HCEC 1CT (cell line): ENCODE data around the gene PRDM16.
"Not testable (repeated sequence)": the region's sequence is repeated elsewhere in the genome, so short reads cannot be mapped to it uniquely, and the experiment has no call there.

ENCODE experiments used
- DNase-seq: peaks from one replicate; pipeline ENCODE4 v3.0.0-alpha.2; 2017

The PRDM16 gene

DNA sequence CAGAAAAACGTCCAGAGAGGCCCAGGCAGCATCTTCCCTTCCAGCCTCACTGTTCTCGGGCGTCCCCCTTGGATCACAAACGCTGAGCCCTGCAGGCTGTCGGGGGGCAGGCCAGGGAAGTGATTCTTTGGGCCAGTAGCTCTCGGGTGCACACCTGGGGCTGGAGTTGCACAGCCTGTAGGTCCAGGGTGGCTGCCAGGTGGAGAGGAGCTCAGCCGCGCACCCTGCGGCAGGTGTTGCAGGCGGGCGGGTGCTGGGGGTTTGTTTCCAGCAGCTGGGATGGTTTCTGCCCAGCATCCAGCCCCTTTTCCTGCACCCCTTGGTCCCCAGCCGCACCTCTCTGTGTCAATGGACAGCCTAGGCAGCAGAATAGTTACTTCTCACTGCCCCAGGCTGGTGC, 15.7 kb downstream of the PRDM16 start:
- no peak for DNase-seq

DNA sequence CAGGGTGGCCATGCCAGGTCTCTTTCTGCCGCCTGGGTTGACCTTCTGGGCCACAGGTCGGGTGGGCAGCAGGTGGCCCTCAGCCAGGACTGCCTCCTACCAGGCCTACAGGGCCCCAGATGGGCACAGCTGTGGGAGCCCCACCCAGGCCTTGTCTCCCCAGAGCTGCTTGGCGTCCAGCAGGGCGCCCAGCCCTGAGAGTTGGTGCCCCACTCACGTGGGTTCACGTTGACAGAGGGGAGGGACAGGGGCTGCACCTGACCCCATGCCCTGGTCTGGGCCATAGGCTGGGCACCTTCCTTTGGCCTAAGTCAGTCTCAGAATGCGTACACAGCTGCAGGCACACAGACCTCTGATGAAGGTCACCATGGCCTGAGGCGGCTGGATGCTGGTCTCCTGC, 16.7 kb downstream of the PRDM16 start:
- no peak for DNase-seq

DNA sequence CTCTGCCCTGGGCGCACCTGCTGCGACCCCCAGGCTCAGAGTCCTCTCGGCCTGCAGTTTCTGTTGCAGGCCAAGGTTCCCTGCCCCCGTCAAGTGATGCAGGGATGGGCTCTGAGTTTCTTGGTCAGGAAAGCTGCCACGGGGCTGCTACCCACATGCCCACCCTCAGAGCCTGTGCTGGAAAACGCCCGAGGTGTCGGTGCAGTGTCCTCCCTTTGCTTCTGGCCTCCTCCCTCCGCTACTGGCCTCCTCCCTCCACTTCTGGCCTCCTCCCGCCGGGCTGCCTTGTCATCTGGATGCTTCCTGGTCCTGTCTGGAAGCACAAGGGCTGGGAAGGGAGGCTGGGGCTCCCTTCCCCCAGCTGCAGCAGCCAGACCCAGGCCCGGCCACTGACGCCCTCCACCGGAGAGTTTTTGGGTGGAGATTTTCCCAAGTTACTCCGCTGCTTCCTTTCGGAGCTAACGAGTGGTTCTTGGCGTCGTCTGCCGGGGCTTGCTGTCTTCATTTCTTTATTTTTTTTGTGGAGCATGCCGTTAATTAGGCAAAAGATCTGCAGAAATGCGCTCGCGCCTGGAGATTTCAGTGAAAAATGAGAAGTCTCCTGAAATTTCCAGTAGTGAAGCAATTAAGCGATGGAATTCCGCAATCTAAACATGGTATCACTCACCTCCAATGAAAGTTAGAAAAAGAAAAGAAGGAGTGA, 17.4 kb downstream of the PRDM16 start:
- no peak for DNase-seq

DNA sequence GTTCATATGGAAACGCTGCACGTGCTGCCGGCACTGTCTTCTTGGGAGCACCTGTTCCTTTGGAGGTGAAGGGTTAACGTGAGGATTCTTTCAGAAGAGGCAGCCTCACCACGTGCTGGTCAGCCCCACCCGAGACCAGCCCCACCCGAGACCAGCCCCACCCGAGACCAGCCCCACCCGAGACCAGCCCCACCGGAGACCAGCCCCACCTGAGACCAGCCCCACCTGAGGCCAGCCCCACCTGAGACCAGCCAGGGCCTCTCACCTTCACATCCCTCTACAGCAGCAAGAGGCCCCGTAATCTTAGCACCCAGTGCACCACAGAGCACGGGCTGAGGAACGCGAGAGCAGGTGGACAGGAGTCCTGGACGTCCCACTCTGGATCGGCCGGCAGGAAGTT, 18.0 kb downstream of the PRDM16 start:
- no peak for DNase-seq

DNA sequence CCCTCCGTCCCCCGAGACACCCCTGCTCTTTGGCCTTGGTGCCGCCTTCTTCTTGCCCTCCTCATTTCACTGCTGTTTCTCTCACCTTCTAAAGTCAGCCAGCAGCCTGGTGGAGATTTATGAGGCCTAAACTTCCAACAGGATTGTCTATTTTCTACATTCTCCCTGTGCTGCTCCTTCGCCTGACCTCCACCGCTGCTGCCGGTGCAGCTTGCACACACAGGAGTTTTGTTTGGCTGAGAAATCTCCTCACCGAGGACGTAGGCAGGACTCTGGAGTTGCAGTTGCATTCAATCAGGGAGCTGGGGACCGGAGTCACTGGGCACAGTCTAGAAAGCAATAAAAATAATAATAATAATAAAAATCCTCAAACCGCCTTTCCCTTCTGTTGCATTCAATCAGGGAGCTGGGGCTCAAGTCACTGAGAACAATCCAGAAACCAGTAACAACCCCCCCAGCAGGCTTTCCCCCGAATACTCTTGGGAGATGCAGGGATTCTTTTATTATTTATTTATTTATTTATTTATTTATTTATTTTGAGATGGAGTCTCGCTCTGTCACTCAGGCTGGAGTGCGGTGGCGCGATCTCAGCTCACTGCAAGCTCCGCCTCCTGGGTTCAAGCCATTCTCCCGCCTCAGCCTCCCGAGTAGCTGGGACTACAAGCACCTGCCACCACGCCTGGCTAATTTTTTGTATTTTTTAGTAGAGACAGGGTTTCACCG, 19.1 kb downstream of the PRDM16 start:
- DNase-seq, result not testable (repeated sequence)

DNA sequence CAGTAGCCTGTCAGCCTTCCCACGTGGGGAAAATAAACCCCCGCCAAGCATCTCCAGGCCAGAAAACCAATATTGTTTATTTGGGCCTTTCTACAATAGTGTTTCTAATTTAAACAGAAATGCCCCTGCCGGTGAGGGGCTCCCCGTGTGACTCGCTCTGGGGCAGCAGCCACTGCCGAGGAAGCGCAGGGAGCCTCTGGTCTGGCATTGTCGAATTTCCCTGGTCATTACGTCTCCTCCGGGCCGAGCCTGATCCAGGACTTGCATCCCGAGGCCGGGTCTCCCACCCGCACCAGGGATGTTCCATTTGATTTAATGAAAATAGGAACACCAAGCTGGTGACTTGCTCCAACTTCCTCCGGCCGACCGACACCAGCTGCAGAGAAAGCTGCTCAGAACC, 20.5 kb downstream of the PRDM16 start:
- DNase-seq, result no peak

DNA sequence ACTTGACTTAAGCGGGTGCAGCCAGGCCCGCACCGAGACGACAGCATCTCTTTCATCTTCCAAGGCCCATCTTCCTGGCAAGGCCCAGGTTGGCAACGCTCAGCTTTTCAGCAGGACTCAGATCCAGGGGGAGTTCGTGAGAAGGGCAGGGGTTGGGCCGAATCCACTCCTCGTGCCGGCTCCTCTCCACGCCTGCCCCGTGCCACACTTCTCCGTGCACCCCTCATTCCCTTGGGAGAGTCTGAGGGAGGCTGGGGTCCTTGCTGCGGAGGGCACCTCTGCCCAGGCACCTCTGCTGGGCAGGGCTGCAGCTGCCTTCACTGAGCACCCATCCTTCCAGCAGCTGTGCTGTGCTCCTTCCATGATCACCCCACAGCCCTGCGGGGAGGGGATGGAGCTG, 22.3 kb downstream of the PRDM16 start:
- no peak for DNase-seq

DNA sequence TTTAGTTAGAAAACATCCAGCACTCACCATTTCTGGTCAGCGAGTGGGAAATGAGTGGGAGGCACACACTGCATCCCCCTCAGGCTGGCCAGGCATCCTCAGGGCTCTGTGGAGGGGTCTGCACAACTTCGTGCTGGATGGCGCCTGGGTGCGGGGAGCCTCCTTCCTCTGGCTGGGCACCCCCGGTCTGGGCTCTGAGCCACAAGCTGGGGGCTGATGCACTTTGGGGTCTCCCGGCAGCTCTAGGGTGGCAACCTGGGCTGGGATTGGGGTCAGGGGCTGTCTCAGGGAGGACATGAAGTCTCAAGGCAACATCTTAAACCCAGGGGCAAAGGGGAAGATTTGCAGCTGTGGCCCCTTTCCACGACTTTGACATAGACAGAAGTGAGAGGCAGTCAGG, 23.5 kb downstream of the PRDM16 start:
- DNase-seq, result no peak

DNA sequence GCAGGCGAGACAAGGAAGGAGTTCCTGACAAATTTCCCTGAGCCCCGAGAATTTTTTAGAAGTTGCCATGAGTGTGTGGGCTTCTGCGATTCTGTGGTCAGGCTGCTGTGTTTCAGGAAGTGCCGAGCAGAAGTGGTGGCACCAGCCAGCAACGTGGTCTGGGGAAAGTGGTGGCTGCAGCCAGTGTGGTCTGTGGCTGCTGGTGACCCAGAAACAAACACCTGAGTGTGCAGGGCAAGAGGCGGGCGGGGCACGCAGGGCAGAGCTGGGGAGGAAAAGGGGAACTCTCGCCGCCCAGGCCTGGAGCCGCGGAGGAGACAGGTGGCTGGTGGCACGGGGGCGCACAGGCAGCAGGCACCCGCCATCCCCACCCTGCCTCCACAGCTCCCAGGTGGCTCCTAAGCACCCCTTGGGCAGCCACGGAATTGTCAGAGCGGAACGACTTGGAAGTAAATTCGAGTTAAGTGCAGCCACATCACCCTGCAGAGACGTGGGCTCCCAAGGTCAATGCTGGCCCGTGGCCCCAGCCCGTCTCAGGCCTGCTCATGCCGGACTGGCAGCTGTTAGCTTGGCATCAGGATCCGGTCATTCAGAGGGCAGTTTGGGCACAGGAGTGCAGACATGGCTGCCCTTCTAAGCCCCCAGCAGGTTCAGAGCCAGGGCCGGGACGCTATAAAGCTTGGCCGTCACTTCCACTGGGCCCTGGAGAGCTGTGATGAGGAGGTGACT, 25.1 kb downstream of the PRDM16 start:
- no peak for DNase-seq

DNA sequence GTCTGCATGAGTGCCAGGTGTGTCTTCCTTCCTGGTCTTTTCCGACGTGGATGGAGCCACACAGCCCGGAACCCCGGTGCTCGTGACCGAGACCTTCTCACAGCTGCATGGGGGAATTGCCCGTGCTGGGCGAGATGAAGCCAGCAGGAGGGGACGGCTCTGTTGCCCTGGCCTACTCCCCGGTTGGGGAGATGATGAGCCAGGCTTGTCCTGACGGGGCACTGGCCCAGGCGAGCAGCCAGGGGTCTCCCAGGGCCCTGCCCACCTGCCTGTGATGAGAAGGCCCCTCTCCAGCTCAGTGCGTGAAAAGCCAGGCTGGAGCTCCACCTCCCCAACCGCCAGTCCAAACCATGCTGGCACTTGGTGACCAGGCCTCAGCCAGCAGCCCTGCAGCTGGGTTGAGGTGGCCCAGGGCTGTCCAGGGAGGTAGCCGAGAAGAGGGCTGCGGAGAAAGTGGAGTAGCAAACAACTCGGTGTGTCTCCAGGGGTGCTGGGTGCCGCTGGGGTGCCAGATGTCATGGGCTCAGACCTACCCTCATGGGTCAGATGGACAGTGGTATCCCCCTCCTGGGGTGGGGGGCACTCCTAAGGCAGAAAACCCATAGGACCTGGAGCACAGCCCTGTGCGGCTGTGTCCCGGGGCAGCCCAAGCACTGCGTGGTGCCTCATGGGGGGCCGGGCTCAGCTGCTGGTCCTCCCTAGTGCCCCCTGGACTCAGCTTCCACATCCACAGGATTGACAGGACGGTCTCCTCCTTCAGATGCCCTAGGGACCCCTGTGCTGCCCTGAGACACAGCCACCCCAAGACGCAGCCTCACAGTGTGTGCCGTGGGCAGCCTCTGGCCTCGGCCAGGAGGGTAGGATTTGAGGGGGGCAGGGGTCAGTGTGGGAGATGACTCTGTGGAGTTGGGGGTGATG, 26.1 kb downstream of the PRDM16 start:
- DNase-seq, result no peak

DNA sequence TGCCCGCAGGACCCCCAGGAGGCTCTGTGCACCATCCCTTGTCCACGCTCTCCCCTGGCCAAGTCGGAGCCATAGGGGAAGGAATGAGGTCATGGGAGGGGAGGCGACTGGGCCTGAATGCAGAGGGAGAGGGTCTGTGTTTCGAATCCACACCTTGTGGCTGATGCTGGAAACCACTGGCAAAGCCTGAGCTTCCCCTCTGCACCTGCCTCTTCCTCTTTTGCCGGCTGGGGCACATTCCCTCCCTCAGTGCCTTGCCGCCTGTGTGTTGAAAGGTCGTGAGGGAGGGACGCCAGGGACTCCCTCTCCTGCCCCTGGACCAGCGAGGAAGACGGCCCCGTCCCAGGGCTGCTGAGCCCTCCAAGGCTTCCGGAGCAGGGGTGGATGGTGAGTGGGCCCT, 27.3 kb downstream of the PRDM16 start:
- no peak for DNase-seq

DNA sequence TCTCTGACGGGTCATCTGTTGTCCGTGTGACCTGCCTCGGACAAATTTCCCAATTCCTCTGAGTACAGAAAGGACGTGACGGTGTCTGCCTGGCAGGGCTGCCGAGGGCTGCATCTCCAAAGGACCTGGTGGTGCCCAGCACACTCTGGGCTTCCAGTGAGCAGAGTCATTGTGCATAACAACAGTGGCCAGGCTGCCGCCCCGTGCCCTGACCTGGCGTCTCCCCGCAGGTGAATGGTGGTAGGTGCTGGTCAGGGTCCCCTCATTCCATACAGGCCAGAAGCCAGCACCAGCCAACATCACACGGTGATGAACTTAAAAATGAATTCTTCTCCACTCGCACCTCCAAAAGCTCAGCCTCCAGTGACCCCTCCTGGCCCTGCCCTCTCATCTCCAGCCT, 28.2 kb downstream of the PRDM16 start:
- no peak for DNase-seq

DNA sequence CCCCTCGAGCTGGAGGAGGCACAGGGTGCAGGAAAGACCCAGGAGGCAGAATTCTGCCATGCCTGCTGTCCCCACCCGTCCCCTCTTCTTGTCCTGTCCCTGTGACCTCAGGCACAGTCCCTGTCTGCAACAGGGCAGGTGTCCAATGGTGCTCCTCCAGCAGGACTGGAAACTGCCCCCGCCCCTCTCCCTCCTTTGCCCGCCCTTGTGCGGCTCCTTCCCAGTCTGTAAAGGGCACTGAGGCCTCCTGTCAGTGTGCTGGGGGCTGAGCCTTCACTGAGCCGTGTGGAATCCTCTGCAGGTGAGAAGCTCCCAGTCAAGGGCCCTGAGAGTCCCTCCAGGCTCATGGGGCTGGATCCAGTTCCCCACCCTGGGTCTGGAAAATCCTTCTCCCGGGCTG, 28.9 kb downstream of the PRDM16 start:
- no peak for DNase-seq

DNA sequence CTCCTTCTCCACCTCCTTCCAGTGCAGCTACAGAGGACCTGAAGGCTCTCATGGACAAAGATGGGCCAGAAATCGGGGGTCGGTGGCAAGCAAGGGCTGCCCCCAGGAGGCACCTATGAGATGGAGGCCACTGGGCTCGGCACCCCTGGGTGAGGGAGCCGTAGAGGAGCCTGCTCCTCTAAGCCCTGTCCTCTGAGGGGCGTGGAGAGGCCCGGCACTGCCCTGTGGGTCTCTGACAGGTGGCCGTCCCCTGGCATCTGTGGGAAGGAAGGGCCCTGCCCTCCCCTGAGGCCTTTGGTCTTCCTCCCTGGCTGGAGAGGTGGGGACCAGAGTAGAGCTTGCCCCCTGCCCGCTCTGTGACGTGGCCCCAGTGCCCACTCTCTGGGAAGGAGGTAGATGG, 30.9 kb downstream of the PRDM16 start:
- no peak for DNase-seq

DNA sequence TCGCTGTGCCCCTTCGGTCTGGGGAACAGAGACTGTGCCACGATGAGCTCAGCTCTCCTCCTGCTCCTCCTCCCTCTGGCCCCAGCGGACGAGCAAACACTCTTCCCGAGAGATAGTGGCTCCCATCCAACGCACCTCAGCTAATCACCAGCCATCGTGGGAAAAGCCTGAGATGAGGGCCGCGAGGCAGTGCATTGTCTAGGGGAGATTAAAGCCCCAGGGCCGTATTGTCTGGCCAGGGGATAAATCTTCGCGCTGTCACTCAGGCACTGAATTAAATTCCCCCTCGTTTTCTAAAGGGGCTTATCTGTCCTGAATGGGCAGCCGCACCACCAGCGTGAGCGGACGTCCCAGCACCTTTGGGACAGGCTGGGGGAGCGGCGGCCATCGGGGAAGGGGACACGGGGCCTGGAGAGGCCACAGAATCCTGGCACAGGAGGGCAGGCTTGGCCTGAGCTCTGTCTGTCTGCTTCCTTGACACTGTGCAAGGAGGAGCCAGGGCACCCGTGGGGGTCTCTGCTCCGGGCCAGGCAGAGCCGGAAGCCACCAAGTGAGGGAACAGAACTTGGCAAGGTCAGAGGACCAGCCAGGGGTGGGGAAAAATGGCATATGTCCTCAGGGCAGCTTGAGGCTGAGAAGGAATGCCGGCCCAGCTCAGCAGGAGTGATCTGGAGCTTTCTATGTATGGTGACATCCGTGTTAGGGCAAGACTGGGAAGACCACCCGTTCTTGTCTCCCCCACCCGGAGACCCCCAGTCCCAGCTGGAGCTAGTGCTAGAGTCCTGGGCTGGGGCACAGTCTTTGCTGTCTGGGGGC, 32.3 kb downstream of the PRDM16 start:
- no peak for DNase-seq

DNA sequence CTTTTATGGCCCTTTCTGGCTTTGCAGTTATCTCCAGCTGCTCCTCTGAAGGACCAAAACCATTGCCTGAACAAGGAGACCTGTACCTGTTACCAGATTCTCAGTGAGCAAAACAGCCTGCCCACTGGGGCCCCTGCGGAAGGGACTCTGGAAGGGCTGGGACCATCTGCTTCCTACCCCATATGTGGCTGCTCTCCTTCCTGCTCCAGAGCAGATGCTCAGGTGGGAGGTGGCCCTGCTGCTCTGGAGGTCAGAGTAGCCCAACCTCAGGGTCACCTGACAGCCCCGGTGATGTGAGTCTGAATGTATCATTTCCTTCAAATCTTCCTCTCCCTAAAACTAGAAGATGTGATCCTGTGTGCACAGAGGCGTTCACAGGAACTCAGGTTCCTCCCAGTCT, 33.6 kb downstream of the PRDM16 start:
- no peak for DNase-seq

DNA sequence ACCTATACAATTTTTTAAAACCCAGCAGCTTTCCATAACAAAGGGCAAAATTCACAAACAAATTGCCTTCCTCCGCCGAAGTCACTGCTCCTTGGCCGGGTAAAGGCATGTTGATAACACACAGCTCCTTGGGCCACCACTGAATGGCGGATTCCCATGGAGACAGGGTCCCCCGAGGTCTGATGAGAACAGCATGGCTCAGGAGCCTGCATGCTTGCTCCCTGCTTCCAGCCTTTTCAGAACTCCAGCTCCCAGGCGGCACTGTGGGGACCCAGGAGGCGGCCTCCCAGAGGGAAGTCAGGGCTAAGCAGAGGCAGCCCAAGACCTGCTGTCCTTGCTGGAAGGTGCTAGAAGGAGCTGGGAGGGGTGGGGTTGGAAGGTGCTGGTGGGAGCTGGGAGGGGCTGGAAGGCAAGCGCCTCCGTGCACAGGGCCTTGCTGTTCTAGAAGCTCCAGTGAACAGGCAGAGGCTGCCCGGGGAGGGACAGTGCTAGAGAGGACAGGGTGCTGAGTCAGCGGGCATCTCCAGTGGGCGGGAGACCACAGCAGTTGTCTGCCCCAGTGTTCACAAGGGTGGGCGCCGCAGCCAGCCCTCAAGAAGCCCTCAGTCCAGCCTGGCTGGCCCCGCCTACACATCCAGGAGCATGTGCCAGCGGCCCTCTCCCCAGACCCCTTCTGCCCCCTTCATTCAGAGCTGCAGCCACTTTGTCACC, 35.1 kb downstream of the PRDM16 start:
- no peak for DNase-seq

DNA sequence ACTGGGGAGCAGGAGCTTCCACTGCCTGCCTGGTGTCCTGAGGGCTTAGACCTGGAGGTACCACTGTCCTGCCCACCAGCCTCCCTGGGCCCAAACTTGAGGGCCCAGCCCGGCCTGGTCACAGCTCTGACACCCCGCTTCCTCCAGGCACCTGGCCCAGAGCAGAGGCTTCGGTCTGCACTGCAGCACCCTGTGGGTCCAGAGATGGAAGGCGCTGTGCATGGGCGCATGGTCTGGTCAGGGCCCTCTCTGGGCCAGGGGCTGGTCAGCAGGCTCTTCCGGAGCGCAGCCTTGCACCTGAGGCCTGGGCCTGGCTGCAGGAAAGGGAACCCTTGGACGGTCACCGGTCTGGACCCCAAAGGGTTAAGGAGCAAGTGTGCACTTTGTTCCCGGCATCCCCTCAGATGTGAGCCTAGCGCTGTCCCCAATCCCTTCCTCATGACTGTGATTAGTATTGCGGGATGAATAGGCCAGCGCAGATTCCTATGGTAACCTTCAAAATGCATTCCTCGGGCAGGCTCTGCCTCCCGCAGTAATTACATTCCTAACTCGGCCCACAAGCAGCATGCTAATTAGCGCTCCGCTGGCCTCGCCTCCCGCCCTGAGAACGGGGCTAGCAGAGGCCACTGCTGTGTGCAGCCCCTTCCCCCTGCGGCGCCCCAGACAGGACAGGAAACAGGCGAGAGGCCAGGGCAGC, 36.3 kb downstream of the PRDM16 start:
- no peak for DNase-seq

DNA sequence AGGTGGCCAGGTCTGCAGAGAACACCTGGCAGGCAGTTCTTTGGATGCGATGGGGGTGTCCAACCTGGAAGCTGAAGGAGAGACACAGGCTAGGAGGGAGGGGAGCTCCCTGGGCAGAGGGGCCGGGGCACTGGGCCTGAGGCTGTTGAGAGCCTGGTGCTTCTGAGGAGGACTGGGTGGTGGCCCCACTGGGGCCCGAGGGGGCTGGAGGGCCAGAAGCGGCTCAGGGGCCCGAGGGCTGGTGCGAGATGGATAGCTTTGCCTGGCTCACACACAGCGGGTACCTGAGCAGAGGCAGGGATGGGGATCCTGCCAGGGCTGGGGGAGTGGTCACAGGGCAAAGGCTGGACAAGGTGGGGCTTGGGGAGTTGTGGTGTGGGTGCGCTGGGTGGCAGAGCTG, 37.2 kb downstream of the PRDM16 start:
- DNase-seq, result no peak

DNA sequence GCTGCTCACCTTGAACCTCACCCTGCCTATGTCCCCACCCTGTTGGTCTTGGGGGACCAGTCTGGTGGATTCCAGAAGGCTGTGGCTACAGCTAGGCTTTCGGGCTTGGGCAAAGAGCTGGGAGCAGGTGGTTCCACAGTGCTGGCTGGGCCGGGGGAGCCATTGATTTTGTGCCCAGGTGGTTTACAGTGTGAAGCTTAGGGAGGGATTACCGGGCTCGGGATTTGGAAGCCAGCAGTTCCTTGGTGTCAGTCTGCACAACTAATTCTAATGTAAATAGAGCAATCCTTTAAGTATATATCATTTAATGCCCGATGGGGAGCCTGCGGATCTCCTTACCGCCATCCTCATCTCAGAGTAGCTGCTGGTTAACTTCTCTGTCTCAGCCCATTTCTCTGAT, 38.2 kb downstream of the PRDM16 start:
- DNase-seq, result no peak

DNA sequence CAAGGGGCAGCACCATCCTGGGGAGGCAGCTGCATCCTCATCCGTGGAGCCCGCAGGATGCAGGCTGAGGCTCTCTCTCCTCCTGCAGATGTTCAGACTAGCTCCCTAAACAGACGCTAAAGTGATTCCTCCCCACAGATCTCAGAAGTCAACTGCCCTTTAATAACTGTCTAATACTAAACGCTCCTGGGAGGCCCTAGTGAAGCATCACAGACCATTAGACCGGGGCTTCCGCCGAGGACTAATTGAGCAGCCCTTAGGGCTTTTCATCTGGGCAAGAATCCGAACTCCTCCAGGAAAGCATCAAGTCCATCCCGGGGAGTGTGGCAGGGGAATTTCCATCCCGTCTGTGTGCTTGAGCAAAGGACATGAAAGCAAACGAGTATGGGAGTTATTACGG, 40.4 kb downstream of the PRDM16 start:
- no peak for DNase-seq
